Activated CD4-positive, CD25-positive, alpha-beta regulatory T cell treated with anti-CD3 and anti-CD28 coated beads, Interleukin-2, amount 50 U/mL, for 24 hours (primary cell): ENCODE data around the gene PI16.

Experiments
- ATAC-seq, 2 donors: fragments of 150-1000 bp; cut with Tn5 transposase; one replicate each; pipeline ENCODE4 v1.10.0; 2021; ENCODE audit warnings: mild to moderate bottlenecking in 1 of 2, moderate library complexity in 1 of 2

The PI16 gene

GRCh38 chr6:36954262-36954931, at the start of gene PI16:
PI16 (plus strand) TSS chr6:36954738; CDS start chr6:36954761, 23 bp downstream.
- ATAC-seq, result peak; percentile 39 to 54

GRCh38 chr6:36904851-36905393, 49.6 kb upstream of the PI16 start:
- ATAC-seq, result no peak

DNA sequence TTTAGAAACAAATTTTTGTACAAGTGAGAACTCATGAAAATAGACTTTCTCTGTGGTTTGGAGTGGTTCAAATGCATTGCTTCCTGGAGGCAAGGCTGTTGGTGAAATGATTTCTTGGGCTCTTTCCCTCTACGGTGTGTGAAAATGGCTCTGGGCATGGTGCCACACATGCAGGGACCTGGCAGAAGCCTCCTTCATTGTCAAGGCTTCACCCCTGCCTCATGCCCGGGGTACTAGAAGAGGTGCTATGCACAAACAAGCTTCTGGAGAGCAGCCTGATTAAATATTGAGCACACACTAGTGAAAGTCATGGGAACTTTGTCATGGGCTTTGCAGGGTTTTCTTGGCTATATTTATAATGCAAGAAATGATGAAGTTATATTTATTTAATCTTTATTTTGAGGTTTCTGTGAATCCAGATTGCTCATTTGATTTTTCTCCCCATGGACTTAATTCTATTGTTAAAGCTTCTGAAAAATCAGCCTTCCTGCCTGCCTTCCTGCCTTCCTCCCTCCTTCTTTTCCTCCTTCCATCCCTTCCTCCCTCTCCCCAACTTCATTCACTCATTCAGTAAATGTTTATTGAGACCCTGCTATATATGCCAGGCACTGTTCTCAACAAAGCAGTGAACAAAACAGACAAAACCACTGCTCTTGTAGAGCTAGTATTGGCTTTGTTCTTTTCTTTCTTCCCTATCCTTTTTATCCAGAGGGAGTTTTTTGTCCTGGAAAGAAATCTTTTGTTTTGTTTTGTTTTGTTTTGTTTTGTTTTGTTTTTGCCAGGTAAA, 47.8 kb upstream of the PI16 start:
- no peak for ATAC-seq

- no peak for ATAC-seq
Measured at GRCh38 chr6:36907781-36908180, 46.8 kb upstream of the PI16 start.

DNA sequence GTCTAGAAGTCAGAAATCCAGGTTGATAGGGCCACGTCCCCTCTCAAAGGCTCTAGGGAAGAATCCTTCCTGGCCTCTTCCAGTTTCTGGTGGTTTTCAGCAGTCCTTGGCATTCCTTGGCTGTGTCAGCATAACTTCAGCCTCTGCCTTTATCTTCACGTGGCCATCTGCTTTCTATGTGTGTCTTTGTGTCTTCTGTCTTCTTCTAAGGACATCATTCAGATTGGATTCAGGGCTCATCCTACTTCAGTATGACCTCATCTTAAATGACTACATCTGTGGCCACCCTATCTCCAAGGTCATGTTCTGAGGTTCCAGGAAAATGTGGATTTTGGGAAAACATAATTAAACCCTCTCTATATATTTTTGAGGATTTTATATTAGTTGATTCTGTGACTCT, 45.8 kb upstream of the PI16 start:
- ATAC-seq, result no peak

DNA sequence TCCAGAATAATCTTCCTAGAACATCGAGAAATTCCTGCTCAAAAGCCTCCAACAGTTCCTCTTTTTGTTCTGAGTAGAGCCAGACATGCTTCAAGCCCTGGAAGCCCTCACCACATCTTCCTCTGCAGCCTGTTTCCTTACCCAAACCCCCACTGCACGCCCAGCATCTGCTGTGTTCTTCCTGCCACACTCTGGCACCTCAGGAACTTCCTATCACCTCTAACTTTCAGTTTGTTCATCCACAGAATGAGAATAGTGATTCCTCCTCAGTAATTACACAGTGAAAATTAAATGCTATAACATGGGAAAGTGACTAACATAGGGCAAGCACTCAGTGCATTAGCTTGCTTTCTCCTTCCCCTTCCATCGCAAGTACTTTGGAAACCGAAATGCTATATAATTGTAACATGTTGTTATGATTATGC, 42.5 kb upstream of the PI16 start:
- peak; percentile 25 to 39 for ATAC-seq

DNA sequence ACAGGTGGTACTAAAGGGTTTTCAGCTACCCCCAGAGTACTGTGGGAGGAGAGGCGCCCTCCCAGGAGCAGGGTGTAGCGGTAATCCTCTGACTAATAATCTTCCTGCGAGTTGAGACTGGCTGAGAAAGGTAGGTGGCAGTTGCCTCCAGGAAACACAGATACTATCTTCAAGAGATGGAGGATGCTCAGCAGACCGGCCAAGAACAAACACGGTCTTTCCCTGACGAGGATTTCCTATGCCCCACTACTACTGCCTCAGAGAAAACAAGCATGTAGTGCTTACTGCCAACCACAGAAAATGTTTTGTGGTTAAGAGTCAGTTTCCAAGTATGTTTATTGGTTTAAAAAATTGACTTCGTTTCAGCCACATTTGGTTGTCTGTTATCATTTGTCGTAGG, 42.0 kb upstream of the PI16 start:
- ATAC-seq, result peak; percentile 85 to 86

DNA sequence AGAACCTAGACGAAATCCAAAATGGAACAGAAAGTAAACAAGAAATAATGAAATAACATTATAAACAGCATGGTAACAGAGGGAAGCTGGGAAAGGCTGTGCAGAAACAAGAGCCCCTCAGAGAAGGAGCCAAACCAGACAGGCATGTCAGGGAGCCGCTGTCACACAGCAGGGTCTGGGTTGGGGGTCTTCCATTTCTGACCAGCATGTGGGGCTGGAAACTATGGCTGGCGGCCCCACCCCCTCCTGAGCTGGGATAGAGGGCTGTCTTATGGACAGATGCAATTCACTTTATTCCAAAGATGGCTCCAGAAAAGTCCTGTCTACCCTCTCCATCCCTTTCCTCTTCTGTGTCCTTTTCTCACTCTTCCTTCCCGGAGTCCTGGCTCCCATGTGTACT, 41.5 kb upstream of the PI16 start:
- ATAC-seq, result no peak

GRCh38 chr6:36914227-36914794, 40.2 kb upstream of the PI16 start:
- ATAC-seq, result no peak

DNA sequence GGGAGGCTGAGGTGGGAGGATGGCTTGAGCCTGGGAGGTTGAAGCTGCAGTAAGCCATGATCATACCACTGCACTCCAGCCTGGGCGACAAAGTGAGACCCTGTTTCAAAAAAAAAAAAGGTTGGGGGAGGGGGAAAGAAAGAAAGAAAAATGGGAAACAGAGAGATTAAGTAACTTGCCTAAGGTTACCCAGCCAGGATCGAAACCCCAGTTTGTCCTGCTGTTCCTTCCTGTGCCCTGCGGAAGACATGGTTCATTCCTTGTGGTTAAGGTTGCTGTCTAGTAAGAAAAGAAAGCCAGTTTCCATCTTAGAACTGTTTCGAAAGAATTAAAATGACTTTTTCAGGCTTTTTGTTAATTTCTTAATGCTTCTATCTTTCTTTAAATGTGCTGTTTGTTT, 38.9 kb upstream of the PI16 start:
- no peak for ATAC-seq

- no peak for ATAC-seq
Measured at GRCh38 chr6:36916126-36916525, 38.4 kb upstream of the PI16 start.

- no peak for ATAC-seq
Measured at GRCh38 chr6:36917541-36918193, 36.9 kb upstream of the PI16 start.

- ATAC-seq, result no peak
Measured at GRCh38 chr6:36920049-36920448, 34.5 kb upstream of the PI16 start.

DNA sequence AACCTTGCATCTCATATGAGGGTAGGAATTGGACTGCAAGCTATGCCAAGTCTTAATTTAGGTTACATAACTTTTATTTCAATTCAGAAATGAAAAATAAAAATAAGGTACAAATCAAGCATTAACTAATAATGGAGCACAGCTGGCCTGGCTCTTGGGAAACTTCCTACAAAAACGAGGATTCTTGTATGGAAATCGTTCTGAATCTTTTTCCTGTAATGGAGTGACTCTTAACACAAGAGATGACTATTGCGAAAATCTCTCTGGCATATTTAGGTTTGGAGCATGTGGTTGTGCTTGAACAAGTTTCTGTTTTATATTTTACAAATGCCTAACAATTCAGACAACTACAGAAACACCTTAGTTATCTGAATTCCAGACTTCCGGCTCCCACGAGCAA, 34.0 kb upstream of the PI16 start:
- no peak for ATAC-seq

GRCh38 chr6:36924131-36924530, 30.4 kb upstream of the PI16 start:
- ATAC-seq, result no peak

DNA sequence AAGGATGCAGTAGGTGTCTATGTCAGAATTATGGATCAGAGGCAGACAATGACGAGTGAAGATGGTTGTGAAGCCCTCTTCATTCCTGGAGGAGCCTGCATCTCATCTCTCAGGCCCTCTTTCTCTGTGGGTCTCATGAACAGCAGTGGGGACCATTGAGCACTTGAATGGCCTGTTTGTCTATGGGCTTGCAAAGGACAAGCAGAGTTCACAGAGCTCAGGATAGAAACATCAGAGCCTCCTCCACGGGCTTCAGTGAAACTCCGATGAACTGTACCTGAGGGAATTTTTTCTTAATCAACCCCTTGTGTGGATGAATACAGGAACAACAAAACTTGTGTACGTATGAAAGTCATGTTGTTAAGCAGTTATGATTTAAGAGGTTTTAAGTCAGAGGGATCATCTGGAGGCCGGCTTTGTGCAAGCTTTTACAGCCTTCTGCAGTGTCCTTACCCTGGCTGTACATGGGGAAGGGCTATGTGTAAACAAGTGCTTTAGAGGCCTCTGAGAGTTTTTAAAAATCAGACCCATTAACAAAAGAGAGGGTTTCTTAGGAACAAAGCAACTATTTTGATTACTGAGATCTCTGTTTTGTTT, 29.7 kb upstream of the PI16 start:
- no peak for ATAC-seq

DNA sequence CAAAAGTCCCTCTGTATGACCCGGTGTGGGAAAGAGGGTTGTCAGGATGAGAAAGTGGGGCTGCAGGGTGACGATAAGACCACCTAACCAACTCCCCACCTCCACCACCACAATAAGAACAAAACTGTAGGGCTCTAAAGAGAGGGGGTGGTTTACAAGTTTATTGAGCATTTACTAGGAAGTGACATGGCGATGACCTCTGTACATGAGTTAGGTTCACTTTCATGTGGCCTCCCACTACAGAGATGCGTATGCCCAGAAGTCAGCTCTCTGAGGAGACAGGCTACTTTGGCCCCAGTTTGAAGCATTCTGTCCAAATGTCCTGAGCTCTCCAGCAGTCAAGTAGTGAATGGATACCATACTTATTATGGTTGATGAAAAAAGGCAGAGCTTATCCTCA, 28.7 kb upstream of the PI16 start:
- peak in 1 of 2 donors; percentile 43 for ATAC-seq

DNA sequence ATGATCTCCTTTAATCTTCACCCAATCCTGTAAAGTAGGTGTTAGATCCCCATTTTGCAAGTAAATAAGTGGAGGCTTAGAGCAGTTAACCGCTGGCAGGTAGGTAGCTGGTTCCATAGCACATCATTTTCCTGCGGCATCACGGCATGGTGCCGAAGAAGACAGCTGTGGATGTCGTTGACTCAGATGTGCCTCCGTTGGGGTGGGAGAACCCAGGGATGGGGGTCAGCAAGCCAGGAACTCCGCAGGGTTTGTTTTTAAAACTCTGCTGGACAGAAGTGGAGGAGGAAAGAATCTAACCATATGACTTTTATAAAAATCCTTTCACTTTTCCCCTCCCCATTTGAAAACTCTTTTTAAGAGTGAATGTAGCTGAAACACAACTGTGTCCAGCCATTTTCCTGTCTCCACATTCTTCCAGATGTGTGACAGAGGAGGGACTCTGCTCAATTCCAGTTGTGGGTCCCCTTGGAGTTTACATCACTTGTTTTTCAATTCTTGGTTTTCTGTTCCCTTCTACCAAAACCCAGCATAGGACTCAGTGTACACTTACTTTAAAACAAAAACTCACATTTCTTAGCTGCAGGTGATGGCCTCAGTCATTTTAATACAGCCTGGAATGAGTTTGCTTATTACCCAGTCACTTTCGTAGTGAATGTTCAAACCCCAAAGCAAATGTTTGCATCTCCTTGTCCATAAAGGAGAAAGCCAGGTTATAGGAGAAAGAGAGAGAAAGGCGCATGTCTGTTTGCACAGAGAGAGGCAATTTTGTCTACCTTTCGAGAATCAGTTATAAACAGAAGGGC, 27.6 kb upstream of the PI16 start:
- ATAC-seq, result no peak

GRCh38 chr6:36927691-36928546, 26.6 kb upstream of the PI16 start:
- no peak for ATAC-seq

DNA sequence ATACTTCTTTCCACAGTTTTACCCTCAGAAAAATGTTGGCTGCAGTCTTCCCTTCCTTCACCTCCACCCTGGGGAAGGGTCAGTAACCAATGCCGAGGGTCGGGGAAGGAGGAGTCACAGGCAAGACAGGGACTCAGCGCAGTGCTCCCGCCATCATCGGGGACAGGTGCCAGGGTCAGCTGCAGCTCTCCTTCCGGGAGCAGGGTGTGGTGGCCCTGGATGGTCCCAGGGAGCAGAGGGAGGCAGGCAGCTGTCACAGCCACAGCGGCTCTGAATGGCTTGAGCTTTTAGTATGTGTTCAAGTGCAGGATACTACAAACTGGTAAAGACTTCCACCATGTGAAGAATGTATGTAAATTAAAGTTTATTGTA, 26.0 kb upstream of the PI16 start:
- no peak for ATAC-seq

DNA sequence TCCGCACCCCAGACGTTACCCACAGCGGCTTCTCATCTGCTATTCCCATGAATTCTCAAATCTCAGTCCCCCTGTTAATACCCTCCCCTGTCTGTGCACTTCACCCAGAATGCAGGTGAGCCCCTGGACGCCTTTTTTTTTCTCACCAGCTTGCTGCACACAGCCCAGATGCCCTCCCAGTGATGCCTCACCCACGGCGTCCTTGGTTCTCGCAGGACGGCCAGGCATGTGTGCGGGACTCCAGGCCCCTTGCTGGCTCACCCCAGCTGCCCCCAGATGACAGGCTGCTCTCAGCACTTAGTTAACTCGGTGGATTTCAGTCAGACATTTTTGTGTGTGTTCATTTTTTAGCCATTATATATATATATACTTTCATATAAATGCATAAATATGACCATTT, 25.4 kb upstream of the PI16 start:
- ATAC-seq, result no peak
